Hepatocyte (in vitro differentiated cells): Measurements from ENCODE around the gene A3GALT2. TPM values are rescaled to one million over a fixed set of nuclear protein-coding genes. Genes with fewer than 3 reads are reported as not detected.

Experiments
- DNase-seq: peaks from one replicate; pipeline ENCODE4 v3.0.0-alpha.2; 2016; ENCODE audit warnings: low spot score
- H2AFZ ChIP-seq: fragments of 200-600 bp; sonication (generic); 2 replicates; pipeline ENCODE4 v1.6.0; 2016; ENCODE audit warnings: antibody characterized with exemption, mild to moderate bottlenecking
- H3K27ac ChIP-seq: fragments of 200-600 bp; sonication (generic); 2 replicates; pipeline ENCODE4 v1.5.1; 2016; ENCODE audit warnings: mild to moderate bottlenecking
- H3K27me3 ChIP-seq: fragments of 200-600 bp; sonication (generic); 2 replicates; pipeline ENCODE4 v1.6.1; 2016
- H3K36me3 ChIP-seq: fragments of 200-600 bp; sonication (generic); replicated peaks from 2 replicates; pipeline ENCODE4 v1.5.1; 2016; ENCODE audit warnings: low read depth; ENCODE audit not compliant: insufficient read depth
- H3K4me1 ChIP-seq: fragments of 200-600 bp; sonication (generic); 2 replicates; pipeline ENCODE4 v1.5.1; 2016; ENCODE audit warnings: mild to moderate bottlenecking, moderate library complexity; ENCODE audit not compliant: insufficient read depth
- H3K4me2 ChIP-seq: fragments of 200-600 bp; sonication (generic); 2 replicates; pipeline ENCODE4 v1.6.0; 2016
- H3K4me3 ChIP-seq: fragments of 200-600 bp; sonication (generic); 2 replicates; pipeline ENCODE4 v1.5.1; 2016; ENCODE audit warnings: mild to moderate bottlenecking
- H3K79me2 ChIP-seq: fragments of 200-600 bp; sonication (generic); 2 replicates; pipeline ENCODE4 v1.6.0; 2017; ENCODE audit warnings: mild to moderate bottlenecking
- H3K9me2 ChIP-seq: fragments of 200-600 bp; sonication (generic); replicated peaks from 2 replicates; pipeline ENCODE4 v1.6.0; 2017; ENCODE audit warnings: mild to moderate bottlenecking; ENCODE audit not compliant: insufficient read depth
- H3K9me3 ChIP-seq: fragments of 200-600 bp; sonication (generic); 2 replicates; pipeline ENCODE4 v1.5.1; 2016; ENCODE audit warnings: low read depth, mild to moderate bottlenecking
- H4K20me1 ChIP-seq: fragments of 200-600 bp; sonication (generic); 2 replicates; pipeline ENCODE4 v1.6.0; 2016; ENCODE audit warnings: mild to moderate bottlenecking; ENCODE audit not compliant: insufficient read depth, poor library complexity, severe bottlenecking
- EZH2 ChIP-seq: fragments of 200-600 bp; sonication (generic); IDR thresholded peaks from 2 replicates; pipeline ENCODE4 v1.6.1; 2016; ENCODE audit warnings: antibody characterized with exemption, mild to moderate bottlenecking, borderline replicate concordance
- EZH2phosphoT487 ChIP-seq: fragments of 200-600 bp; sonication (generic); IDR thresholded peaks from one replicate; pipeline ENCODE4 v1.6.1; 2018; ENCODE audit warnings: antibody characterized with exemption, mild to moderate bottlenecking, low read depth, moderate library complexity; ENCODE audit not compliant: unreplicated experiment, severe bottlenecking
- WGBS: methylation state at CpG from one replicate; pipeline ENCODE4 v1.1.6; 2016; ENCODE audit warnings: low lambda C conversion rate; ENCODE audit errors: missing lambda C conversion rate; 5-methylcytosine and 5-hydroxymethylcytosine counted together
- polyA plus RNA-seq: library from polyadenylated mRNA; unstranded; fragments of >200 nt; fragmentation: Nextera tagmentation; extraction: Ambion mirVana; gene quantifications from 2 replicates; pipeline ENCODE4 v1.2.1, GENCODE V29; 2016
- total RNA-seq: library from RNA; depleted of rRNA; stranded (reverse); fragments of >200 nt; gene quantifications from 2 replicates; pipeline ENCODE4 v1.2.3, GENCODE V29; 2014
- TF ChIP-seq, protein P1 (sequence below): fragments of 200-600 bp; sonication (generic); IDR thresholded peaks from 2 replicates; pipeline ENCODE4 v1.5.1; 2016; ENCODE audit warnings: antibody characterized with exemption, mild to moderate bottlenecking; ENCODE audit not compliant: poor library complexity

The A3GALT2 gene
- total and polyA plus RNA-seq, 2 experiments from 2014 or later, result not detected

GRCh38 chr1:33267468-33268205 lies 53.3 kb downstream of the A3GALT2 start:
- H2AFZ ChIP-seq, result no peak overlapping the region
- H3K9me2 ChIP-seq, result no peaks in the 10 kb centered on the region
- peaks cover 93% of the 10 kb centered on the region for H4K20me1 ChIP-seq
- TF ChIP-seq, protein P1, sequence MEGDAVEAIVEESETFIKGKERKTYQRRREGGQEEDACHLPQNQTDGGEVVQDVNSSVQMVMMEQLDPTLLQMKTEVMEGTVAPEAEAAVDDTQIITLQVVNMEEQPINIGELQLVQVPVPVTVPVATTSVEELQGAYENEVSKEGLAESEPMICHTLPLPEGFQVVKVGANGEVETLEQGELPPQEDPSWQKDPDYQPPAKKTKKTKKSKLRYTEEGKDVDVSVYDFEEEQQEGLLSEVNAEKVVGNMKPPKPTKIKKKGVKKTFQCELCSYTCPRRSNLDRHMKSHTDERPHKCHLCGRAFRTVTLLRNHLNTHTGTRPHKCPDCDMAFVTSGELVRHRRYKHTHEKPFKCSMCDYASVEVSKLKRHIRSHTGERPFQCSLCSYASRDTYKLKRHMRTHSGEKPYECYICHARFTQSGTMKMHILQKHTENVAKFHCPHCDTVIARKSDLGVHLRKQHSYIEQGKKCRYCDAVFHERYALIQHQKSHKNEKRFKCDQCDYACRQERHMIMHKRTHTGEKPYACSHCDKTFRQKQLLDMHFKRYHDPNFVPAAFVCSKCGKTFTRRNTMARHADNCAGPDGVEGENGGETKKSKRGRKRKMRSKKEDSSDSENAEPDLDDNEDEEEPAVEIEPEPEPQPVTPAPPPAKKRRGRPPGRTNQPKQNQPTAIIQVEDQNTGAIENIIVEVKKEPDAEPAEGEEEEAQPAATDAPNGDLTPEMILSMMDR, result no peak
- TF ChIP-seq EZH2 (no peak), EZH2phosphoT487 (no peak)
- H3K4me1 ChIP-seq, result no peaks in the 10 kb centered on the region
- H3K27me3 ChIP-seq, result no peaks in the 10 kb centered on the region
- H3K9me3 ChIP-seq, result no peaks in the 10 kb centered on the region
- WGBS, result 86% methylated on average over 5 of the region's 5 CpGs
- H3K4me2 ChIP-seq, result no peak overlapping the region
- no peak overlapping the region for H3K4me3 ChIP-seq
- no peak overlapping the region for H3K27ac ChIP-seq
- DNase-seq, result no peak
- H3K79me2 ChIP-seq, result peaks cover 97% of the 10 kb centered on the region
- no peaks in the 10 kb centered on the region for H3K36me3 ChIP-seq

- peaks cover 95% of the 10 kb centered on the region for H3K79me2 ChIP-seq
- no peaks in the 10 kb centered on the region for H3K9me3 ChIP-seq
- no peaks in the 10 kb centered on the region for H3K9me2 ChIP-seq
- TF ChIP-seq, protein P1, result no peak
- TF ChIP-seq EZH2, result no peak
- TF ChIP-seq EZH2phosphoT487, result no peak
- no peak overlapping the region for H3K27ac ChIP-seq
- no peaks in the 10 kb centered on the region for H3K4me1 ChIP-seq
- H3K36me3 ChIP-seq, result no peaks in the 10 kb centered on the region
- no peak for DNase-seq
- WGBS, result 93% methylated on average over 6 of the region's 6 CpGs
- H4K20me1 ChIP-seq, result peaks cover 90% of the 10 kb centered on the region
- H3K4me2 ChIP-seq, result no peak overlapping the region
- H3K4me3 ChIP-seq, result no peak overlapping the region
- H3K27me3 ChIP-seq, result no peaks in the 10 kb centered on the region
- no peak overlapping the region for H2AFZ ChIP-seq
Measured at GRCh38 chr1:33266766-33267165, 54.1 kb downstream of the A3GALT2 start.

DNA sequence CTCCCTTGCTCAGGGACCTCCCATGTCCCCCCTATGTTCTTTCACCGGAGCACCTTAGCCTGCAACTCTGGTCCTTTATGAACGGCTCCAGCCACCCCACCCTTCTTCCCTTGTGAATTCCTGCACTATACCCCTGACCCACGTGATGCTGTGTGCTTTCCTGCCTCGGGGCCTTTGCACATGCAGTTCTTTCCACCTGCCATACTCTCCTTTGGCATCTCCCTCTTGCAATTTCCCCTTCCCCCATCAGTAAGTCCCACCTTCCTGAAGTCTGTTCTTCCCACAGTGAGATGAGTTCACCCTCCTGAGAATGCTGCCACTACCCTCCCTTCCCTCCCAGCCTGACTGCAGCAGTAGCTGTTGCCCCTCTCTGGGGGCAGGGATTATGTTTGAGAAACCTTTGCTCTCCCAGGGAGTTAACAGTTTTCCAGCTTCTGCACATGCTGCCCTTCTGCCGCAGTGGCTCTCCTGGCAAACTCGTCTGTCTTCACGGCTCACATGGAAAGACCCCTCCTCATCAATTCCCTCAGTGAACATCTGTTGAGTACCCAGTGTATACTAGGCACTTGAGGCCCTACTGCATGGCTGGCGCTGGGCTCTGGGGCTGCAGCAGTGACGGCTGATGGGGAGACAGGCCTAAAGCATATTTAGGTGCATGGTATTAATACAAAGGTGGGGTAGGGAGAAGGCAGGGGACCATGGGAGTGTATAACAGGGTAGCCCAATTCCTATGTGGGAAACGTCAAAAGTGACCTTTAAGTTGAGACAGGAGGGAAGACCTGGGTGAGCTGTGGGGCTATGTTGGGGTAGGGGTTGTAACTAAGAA lies 54.9 kb downstream of the A3GALT2 start:
- no peak overlapping the region for H3K27ac ChIP-seq
- H3K4me2 ChIP-seq, result no peak overlapping the region
- no peak for DNase-seq
- H3K27me3 ChIP-seq, result no peaks in the 10 kb centered on the region
- no peak overlapping the region for H3K4me3 ChIP-seq
- TF ChIP-seq, protein P1, result no peak
- TF ChIP-seq EZH2, result no peak
- TF ChIP-seq EZH2phosphoT487, result no peak
- peaks cover 95% of the 10 kb centered on the region for H3K79me2 ChIP-seq
- H2AFZ ChIP-seq, result no peak overlapping the region
- H3K4me1 ChIP-seq, result peaks cover 2% of the 10 kb centered on the region
- H3K9me2 ChIP-seq, result no peaks in the 10 kb centered on the region
- peaks cover 90% of the 10 kb centered on the region for H4K20me1 ChIP-seq
- 89% methylated on average over 10 of the region's 10 CpGs for WGBS
- H3K36me3 ChIP-seq, result no peaks in the 10 kb centered on the region
- no peaks in the 10 kb centered on the region for H3K9me3 ChIP-seq
